Bronchial epithelial cell (primary cell): Measurements from ENCODE around the gene RNF169. TPM values are rescaled to one million over a fixed set of nuclear protein-coding genes. Genes with fewer than 3 reads are reported as not detected.
A peak's percentile ranks its signal among the peaks of the same experiment; 100 is the strongest.

Experiments
- DNase-seq: peaks from one replicate; pipeline ENCODE4 v3.0.0-alpha.2; 2010; ENCODE audit warnings: low read depth
- FAIRE-seq: peaks from 2 replicates; lab custom pipeline; 2011; peaks lifted over from hg19 to GRCh38; lab: Jason Lieb, UNC
- H3K27me3 ChIP-seq: 2 replicates; pipeline ENCODE4 v1.5.1; 2011; ENCODE audit warnings: low read length; ENCODE audit not compliant: control insufficient read depth, insufficient read depth
- H3K36me3 ChIP-seq: 2 replicates; pipeline ENCODE4 v1.5.1; 2011; ENCODE audit warnings: low read length; ENCODE audit not compliant: control insufficient read depth, insufficient read depth
- H3K4me3 ChIP-seq: 2 replicates; pipeline ENCODE4 v1.5.1; 2011; ENCODE audit warnings: mild to moderate bottlenecking, low read depth, low read length, control low read depth
- total RNA-seq: library from RNA; depleted of rRNA; stranded (reverse); fragments of >200 nt; gene quantifications from 2 replicates; pipeline ENCODE4 v1.2.1, GENCODE V29; 2014
- TF ChIP-seq, protein P1 (sequence below): IDR thresholded peaks from 2 replicates; pipeline ENCODE4 v1.5.1; 2011; ENCODE audit warnings: mild to moderate bottlenecking, moderate library complexity, low read length, control low read depth, inconsistent platforms; ENCODE audit not compliant: insufficient read depth, severe bottlenecking

The RNF169 gene
- total RNA-seq, 1 donor from 2014 or later, result 12.6 TPM

DNA sequence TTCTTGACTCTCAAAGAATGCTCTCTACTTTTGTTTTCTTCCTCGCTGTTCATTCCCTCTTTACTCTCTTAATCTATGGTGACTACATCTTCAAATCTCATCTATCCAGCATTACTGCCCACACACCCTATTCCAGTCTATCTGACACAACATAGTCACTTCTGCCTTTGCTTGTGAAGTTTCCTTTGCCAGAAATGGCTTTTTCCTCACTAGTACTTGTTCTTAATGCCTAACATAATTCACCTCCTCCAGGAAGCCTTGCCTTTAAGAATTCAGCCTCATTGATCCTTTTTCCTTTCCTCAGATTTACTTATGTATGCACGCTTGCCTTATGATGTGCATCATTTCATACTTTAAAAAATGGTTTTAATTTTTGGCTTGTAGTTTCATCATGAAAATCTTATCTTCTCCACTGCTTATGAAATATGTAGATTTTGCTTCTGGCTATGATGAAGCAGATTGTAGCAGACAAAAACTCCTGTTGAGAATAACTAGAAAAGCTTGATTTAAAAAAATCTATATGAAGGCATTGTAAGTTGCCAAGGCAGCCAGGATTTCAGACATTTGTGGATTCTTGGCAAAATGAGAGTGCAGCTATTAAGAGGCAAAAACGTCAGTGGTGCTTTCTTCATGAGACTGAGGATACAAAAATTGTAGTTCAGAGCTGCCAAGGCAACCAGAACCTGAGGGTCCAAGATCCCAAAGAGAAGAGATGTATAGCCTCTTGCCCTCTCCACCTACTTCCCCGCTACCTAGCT lies 31.8 kb downstream of the RNF169 start:
- FAIRE-seq, result no peak
- no peaks in the 10 kb centered on the region for H3K27me3 ChIP-seq
- no peaks in the 10 kb centered on the region for H3K36me3 ChIP-seq
- DNase-seq, result no peak
- TF ChIP-seq, protein P1, sequence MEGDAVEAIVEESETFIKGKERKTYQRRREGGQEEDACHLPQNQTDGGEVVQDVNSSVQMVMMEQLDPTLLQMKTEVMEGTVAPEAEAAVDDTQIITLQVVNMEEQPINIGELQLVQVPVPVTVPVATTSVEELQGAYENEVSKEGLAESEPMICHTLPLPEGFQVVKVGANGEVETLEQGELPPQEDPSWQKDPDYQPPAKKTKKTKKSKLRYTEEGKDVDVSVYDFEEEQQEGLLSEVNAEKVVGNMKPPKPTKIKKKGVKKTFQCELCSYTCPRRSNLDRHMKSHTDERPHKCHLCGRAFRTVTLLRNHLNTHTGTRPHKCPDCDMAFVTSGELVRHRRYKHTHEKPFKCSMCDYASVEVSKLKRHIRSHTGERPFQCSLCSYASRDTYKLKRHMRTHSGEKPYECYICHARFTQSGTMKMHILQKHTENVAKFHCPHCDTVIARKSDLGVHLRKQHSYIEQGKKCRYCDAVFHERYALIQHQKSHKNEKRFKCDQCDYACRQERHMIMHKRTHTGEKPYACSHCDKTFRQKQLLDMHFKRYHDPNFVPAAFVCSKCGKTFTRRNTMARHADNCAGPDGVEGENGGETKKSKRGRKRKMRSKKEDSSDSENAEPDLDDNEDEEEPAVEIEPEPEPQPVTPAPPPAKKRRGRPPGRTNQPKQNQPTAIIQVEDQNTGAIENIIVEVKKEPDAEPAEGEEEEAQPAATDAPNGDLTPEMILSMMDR, result no peak
- no peak overlapping the region for H3K4me3 ChIP-seq

DNA sequence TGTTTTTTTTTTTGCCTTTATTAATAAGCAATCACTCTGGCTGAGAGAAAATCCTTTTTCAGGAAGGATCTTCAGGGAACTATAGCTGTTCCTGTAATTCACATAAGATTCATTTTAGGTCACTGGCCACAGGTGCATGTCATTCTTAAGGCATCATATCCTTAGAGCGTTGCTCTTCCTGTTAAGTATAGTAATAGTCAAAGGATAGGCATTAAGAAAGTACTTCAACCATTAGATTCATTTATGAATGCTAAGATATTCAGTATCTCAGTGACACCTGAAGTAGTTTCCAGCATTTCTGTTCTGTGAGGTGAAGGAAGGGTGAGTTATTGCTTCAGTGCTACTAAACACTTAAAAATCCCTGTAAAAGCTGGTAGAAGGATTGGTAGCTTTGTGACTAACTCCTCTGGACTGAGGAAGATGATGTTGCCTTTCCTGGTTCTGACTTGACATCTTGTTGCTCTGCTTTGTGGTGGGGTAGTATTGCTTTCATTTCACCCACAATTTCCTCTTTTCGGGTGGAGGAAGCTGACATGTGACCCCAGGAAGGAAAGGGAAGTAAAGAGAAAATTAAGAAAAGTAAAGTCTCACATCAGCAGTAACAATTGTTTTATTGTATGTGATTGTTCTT lies 34.7 kb downstream of the RNF169 start:
- DNase-seq (peak; percentile 80), FAIRE-seq (no peak)
- TF ChIP-seq, protein P1, result no peak
- Histone ChIP-seq H3K4me3 (no peak overlapping the region), H3K36me3 (no peaks in the 10 kb centered on the region), H3K27me3 (no peaks in the 10 kb centered on the region)

DNA sequence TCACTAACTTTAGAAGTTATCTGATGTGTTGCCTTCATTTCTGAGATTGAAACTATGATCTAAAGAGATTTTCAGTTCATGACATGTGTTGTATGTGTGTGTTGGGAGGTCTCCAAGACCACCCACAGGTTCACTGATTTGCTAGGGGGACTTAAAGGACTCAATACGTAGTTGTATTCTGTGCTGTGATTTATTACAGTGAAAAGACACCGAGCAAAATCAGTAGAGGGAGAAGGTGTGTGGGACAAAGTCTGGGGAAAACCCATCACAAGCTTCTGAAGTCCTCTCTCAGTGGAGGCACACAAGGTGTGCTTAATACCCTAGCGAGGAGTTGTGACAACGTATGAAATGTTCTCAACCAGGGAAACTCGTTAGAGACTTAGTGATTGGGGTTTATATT lies 35.6 kb downstream of the RNF169 start:
- Histone ChIP-seq H3K4me3 (no peak overlapping the region), H3K36me3 (no peaks in the 10 kb centered on the region), H3K27me3 (no peaks in the 10 kb centered on the region)
- DNase-seq (no peak), FAIRE-seq (no peak)
- TF ChIP-seq, protein P1, result no peak

DNA sequence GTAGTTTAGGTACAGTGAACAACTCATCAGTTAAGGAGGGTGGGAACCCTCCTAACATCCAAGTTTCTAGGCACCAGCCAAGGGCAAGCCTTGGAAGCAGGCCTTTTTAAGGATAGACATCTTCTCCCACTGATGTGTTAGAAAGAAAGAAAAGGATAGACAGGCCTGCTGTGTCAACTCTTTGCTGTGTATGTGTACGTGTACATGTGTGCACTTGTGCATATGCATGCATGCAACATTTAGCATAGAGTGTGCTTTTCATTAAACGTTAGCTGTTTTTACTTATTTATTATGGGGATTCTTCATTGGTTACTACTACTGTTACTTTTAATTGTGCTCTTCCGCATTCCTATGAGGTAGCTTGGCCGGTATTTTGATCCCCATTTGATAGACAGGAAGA lies 36.1 kb downstream of the RNF169 start:
- Histone ChIP-seq H3K36me3 (peaks cover under 1% of the 10 kb centered on the region), H3K4me3 (no peak overlapping the region), H3K27me3 (no peaks in the 10 kb centered on the region)
- no peak for FAIRE-seq
- DNase-seq, result no peak
- TF ChIP-seq, protein P1, result no peak

DNA sequence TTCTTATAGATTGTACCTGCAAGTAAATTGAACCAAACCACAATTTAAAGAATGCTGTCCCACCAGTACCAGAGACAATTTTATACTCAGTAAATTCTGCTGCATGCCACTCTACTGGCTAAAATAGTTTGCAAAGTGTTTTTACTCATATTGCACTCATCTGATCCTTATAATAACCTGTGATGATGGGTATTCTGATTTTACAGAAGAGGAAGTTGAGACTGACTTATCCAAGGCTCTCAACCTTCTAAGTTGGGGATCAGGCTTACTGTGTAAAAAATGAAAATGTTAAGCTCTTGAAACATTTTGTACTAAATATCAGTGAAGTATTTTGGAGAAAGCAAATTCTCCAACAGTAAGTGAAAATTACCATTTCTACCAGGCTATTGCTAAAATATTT lies 37.9 kb downstream of the RNF169 start:
- DNase-seq (no peak), FAIRE-seq (no peak)
- TF ChIP-seq, protein P1, result no peak
- Histone ChIP-seq H3K4me3 (no peak overlapping the region), H3K27me3 (no peaks in the 10 kb centered on the region), H3K36me3 (peaks cover 14% of the 10 kb centered on the region)
